Lower leg skin (tissue), 3 donors: ENCODE measurements around the gene DDX11.

Experiments used
- POLR2A ChIP-seq, 2 donors: fragments of 450-650 bp; IDR thresholded peaks; one replicate each; pipeline ENCODE4 v1.6.1; 2016 to 2017; ENCODE audit warnings: antibody characterized with exemption in 2 of 2, mild to moderate bottlenecking in 1 of 2, moderate library complexity in 1 of 2
- TF ChIP-seq, protein P1 (sequence below), 3 donors: fragments of 450-650 bp; IDR thresholded peaks; one replicate each; pipeline ENCODE4 v1.5.1; 2016; ENCODE audit warnings: antibody characterized with exemption in 3 of 3, mild to moderate bottlenecking in 3 of 3, moderate library complexity in 2 of 3

DNA sequence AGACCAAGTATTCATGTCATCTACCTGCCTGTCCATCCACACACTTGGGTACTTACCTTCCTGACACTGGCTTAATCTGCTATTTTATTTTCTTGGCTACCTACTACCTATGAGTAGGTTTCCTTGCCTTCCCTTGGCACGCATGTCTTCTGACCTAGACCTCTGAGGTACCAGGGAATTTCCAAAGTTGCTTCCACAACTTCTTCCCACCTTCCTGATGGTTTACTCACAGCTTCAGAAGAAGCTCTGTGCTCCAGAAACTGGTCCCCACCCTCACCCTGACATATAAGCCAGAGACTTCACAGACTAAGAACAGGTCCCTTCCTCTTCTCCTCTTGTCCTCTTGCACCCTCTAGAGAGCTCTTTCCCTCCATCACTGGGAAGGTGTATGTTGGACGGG, 35.7 kb upstream of the DDX11 start:
- TF ChIP-seq, protein P1, sequence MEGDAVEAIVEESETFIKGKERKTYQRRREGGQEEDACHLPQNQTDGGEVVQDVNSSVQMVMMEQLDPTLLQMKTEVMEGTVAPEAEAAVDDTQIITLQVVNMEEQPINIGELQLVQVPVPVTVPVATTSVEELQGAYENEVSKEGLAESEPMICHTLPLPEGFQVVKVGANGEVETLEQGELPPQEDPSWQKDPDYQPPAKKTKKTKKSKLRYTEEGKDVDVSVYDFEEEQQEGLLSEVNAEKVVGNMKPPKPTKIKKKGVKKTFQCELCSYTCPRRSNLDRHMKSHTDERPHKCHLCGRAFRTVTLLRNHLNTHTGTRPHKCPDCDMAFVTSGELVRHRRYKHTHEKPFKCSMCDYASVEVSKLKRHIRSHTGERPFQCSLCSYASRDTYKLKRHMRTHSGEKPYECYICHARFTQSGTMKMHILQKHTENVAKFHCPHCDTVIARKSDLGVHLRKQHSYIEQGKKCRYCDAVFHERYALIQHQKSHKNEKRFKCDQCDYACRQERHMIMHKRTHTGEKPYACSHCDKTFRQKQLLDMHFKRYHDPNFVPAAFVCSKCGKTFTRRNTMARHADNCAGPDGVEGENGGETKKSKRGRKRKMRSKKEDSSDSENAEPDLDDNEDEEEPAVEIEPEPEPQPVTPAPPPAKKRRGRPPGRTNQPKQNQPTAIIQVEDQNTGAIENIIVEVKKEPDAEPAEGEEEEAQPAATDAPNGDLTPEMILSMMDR (IDR thresholded peaks at IDR 0.05), result no peak
- no peak for TF ChIP-seq POLR2A (IDR thresholded peaks at IDR 0.05)
